ENCODE measurements around the gene PICK1. TPM values are rescaled to one million over a fixed set of nuclear protein-coding genes. Genes with fewer than 3 reads are reported as not detected.

PICK1 gene
- total RNA-seq, 3 donors from 2014 or later, result 42.0 to 61.3 (median 49.9) TPM

GRCh38 chr22:38109371-38110001 is 52.3 kb downstream of the PICK1 start:
- Histone ChIP-seq H3K27me3 (no peaks in the 10 kb centered on the region), H3K4me3 (no peak overlapping the region), H3K27ac (no peak overlapping the region), H3K4me1 (peaks cover 0 to 2% of the 10 kb centered on the region in 2 donors), H3K9me3 (no peaks in the 10 kb centered on the region), H3K36me3 (no peaks in the 10 kb centered on the region)
- no peak for TF ChIP-seq POLR2A (IDR thresholded peaks at IDR 0.05)
- TF ChIP-seq, protein P1, sequence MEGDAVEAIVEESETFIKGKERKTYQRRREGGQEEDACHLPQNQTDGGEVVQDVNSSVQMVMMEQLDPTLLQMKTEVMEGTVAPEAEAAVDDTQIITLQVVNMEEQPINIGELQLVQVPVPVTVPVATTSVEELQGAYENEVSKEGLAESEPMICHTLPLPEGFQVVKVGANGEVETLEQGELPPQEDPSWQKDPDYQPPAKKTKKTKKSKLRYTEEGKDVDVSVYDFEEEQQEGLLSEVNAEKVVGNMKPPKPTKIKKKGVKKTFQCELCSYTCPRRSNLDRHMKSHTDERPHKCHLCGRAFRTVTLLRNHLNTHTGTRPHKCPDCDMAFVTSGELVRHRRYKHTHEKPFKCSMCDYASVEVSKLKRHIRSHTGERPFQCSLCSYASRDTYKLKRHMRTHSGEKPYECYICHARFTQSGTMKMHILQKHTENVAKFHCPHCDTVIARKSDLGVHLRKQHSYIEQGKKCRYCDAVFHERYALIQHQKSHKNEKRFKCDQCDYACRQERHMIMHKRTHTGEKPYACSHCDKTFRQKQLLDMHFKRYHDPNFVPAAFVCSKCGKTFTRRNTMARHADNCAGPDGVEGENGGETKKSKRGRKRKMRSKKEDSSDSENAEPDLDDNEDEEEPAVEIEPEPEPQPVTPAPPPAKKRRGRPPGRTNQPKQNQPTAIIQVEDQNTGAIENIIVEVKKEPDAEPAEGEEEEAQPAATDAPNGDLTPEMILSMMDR (IDR thresholded peaks at IDR 0.05), result no peak
- TF ChIP-seq POLR2AphosphoS5 (IDR thresholded peaks at IDR 0.05), result no peak
- no peak for DNase-seq (ENCODE audit: low spot score in 2 of 2)
- intact Hi-C loops (cut with DNase I; ENCODE audit: low total_unique reads), result loop anchor here (10.0 kb wide), 1 partner anchor 245 kb away; no protein-coding TSS in a partner anchor

DNA sequence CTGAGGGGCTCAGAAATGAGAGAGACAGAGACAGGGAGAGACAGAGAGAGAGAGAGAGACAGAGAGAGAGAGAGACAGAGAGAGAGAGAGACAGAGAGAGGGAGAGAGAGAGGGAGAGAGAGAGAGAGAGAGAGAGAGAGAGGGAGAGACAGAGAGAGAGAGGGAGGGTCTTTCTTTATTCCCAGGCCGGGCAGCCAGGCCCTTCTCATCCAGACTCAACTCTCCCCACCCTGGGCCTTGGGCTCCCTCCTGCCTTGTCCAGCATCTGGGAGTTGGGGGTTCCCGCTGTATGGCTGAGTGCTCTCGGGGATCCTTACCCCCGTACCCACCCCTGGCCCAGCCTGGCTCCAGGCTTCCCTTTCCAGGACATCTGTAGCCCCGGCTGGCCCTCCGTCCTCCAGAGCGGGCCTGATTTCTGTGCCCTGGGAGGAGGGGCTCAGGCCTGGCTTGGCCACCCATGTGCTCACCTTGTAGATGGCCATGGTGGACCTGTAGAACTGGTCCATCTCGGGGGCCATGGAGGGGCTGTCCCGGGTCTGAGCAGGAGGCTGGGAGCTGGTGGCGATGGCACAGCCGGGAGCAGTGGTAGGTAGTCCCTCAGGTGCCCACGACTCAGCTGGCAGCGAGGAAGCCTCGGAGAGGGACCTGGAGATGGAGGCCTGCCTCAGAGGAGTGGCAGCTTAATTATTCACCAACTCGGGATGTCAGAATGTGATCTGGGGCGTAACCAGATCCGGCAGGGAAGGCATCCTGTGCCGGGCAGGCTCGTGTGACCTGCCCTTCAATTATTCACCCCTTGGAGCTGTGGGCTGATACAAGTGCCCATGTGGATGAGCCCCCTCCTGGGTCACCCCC is 53.0 kb downstream of the PICK1 start, which contains the start of gene BAIAP2L2:
Gene BAIAP2L2, minus strand, starts transcription at position 677 of the 855 bp plus-strand sequence. Its CDS starts 159 bp downstream, at position 518.
- TF ChIP-seq POLR2AphosphoS5 (IDR thresholded peaks at IDR 0.05) (no peak), POLR2A (IDR thresholded peaks at IDR 0.05) (no peak)
- TF ChIP-seq, protein P1 (IDR thresholded peaks at IDR 0.05), result no peak
- no peak for DNase-seq (ENCODE audit: low spot score in 2 of 2)
- H3K36me3 ChIP-seq, result no peaks in the 10 kb centered on the region
- H3K9me3 ChIP-seq, result no peaks in the 10 kb centered on the region
- intact Hi-C loops (cut with DNase I; ENCODE audit: low total_unique reads), result loop anchor here (10.0 kb wide), 1 partner anchor 245 kb away; no protein-coding TSS in a partner anchor
- H3K27me3 ChIP-seq, result no peaks in the 10 kb centered on the region
- H3K27ac ChIP-seq, result no peak within 1 kb of the TSS
- peaks cover 0 to 6% of the 10 kb centered on the region in 2 donors for H3K4me1 ChIP-seq
- no peak within 1 kb of the TSS for H3K4me3 ChIP-seq

- no peak for DNase-seq (ENCODE audit: low spot score in 2 of 2)
- H3K9me3 ChIP-seq, result no peaks in the 10 kb centered on the region
- H3K27me3 ChIP-seq, result no peaks in the 10 kb centered on the region
- H3K36me3 ChIP-seq, result no peaks in the 10 kb centered on the region
- TF ChIP-seq POLR2A (IDR thresholded peaks at IDR 0.05), result no peak
- TF ChIP-seq, protein P1 (IDR thresholded peaks at IDR 0.05), result no peak
- intact Hi-C loops (cut with DNase I; ENCODE audit: low total_unique reads), result loop anchor here (10.0 kb wide), 1 partner anchor 244 kb away; no protein-coding TSS in a partner anchor
- no peak overlapping the region for H3K4me3 ChIP-seq
- peaks cover 0 to 6% of the 10 kb centered on the region in 2 donors for H3K4me1 ChIP-seq
- no peak overlapping the region for H3K27ac ChIP-seq
These were observed 54.0 kb downstream of the PICK1 start for GRCh38 chr22:38110863-38111852.

DNA sequence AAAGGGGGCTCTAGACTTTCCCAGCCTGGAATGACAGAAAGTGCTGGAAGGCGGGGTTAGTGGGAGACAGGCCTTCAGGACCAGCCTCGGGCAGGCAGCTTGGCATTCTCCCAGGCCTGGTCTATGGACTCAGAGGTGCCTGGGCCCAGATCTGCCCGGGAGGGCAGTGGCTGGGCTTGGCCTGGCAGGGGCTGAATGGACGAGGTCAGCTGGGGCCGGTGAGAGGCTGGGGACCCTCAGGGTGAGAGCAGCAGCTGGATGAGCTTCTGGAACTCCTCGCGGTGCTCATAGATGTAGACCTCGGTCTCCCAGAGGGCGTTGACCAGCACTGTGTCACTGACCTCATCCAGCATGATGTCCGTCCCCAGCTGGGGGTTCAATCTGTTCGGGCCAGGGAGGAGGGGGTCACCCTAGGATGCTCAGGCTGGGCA is 54.7 kb downstream of the PICK1 start:
- H3K36me3 ChIP-seq, result no peaks in the 10 kb centered on the region
- no peak for TF ChIP-seq POLR2AphosphoS5 (IDR thresholded peaks at IDR 0.05)
- no peak for TF ChIP-seq POLR2A (IDR thresholded peaks at IDR 0.05)
- TF ChIP-seq, protein P1 (IDR thresholded peaks at IDR 0.05), result no peak
- no peak for DNase-seq (ENCODE audit: low spot score in 2 of 2)
- H3K27me3 ChIP-seq, result no peaks in the 10 kb centered on the region
- intact Hi-C loops (cut with DNase I; ENCODE audit: low total_unique reads), result loop anchor here (10.0 kb wide), 1 partner anchor 243 kb away; no protein-coding TSS in a partner anchor
- H3K4me1 ChIP-seq, result peaks cover 0 to 6% of the 10 kb centered on the region in 2 donors
- H3K27ac ChIP-seq, result no peak overlapping the region
- H3K9me3 ChIP-seq, result no peaks in the 10 kb centered on the region
- H3K4me3 ChIP-seq, result no peak overlapping the region
